GM13976 (cell line): ENCODE results near the gene DNAJC21.

Experiments
- DNase-seq: peaks from one replicate; pipeline ENCODE4 v3.0.0; 2012; ENCODE audit warnings: low spot score
- CTCF ChIP-seq: IDR thresholded peaks from 2 replicates; pipeline ENCODE4 v1.5.1; 2012; ENCODE audit warnings: borderline replicate concordance, mild to moderate bottlenecking; ENCODE audit not compliant: insufficient read depth; ENCODE audit errors: extremely low read depth, missing control alignments, control extremely low read depth
- in situ Hi-C: fragments of 300-500 bp; cut with MboI; formaldehyde crosslinking; loops from one replicate; pipeline ENCODE4 v1.12.0; 2022; ENCODE audit warnings: low sequenced_read_pairs, mixed read lengths, inconsistent platforms; ENCODE audit not compliant: unreplicated experiment

The DNAJC21 gene

GRCh38 chr5:34928267-34928666 lies 1.1 kb upstream of the DNAJC21 start:
- in situ Hi-C loops, result no loop called here
- no peak for DNase-seq
- TF ChIP-seq CTCF, result no peak

DNA sequence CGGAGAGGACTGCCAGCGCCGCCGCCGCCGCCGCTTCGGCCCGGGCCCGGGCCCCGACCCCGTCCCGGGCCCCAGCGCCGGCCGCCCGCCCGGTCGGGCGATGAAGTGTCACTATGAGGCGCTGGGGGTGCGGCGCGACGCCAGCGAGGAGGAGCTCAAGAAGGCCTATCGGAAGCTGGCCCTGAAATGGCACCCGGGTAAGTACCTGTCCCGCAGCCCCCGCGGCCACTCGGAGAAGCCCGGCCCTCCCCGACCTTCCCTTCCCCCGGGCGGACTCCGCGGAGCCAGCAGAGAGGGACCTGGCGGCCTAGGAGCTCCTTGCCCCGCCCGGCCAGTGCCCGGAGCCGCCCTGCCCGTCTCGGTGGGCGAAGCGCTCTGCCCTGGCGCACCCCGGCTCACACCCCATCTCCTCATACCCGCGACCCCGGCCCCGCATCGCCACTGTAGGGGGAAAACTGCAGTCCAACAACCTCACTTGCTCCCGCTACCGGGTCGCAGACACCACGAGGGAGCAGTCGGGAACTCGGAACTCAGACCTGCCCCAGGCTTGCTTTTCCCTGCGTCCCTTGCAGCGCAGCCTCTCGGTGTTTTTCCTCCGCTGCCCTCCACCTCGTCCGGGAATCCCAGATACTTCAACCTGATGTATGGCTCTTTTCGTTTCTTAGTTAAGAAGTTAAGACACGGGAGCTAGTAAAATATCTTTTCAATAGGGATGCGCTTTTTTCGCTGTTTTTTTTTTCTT lies 532 bp downstream of the DNAJC21 start:
- peak; percentile 90 for DNase-seq
- TF ChIP-seq CTCF, result no peak

DNA sequence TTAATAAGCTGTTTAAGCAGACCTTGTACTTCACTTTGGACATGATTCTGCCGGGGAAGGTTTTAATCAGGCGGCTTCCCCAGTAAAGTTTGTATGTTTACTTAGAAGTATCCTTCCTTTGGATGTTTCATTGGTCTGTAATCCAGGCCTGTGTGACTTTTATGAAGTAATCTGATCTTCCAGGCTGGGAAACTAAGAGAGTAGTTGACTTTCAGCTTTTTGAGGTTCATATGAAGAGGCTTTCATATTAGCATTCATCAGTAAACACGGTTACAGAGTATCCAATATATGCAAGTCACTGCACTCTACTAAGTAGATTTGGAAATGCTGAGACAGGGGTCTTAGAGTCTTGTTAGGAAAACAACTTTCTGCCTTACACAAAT lies 1.1 kb downstream of the DNAJC21 start:
- no peak for TF ChIP-seq CTCF
- in situ Hi-C loops, result no loop called here
- no peak for DNase-seq

More for the DNA sequence above, 532 bp downstream of the DNAJC21 start:
- in situ Hi-C loops, result no loop called here

GRCh38 chr5:34930870-34931269 lies 1.5 kb downstream of the DNAJC21 start:
- in situ Hi-C loops, result no loop called here
- no peak for TF ChIP-seq CTCF
- no peak for DNase-seq

GRCh38 chr5:34932947-34933346 lies 3.6 kb downstream of the DNAJC21 start:
- DNase-seq, result no peak
- in situ Hi-C loops, result no loop called here
- TF ChIP-seq CTCF, result no peak

DNA sequence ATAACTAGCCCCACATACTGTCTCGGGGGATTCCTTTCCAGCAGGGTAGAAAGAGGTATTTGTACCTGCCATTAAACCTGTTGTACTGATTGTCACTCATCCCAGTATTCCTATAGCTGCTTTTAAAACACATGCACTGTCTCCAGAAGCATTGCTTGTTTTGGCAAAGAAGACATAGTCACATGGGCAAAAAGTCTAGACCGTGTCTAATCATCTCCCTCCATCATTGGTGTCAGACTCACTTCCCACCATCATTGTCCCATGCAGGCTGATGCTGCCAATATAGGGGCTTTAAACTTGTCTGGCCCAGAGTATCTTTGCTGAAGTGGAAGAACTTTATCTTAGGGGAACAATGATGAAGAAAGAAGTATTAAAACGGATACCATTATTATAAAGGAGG lies 12.6 kb downstream of the DNAJC21 start:
- no peak for DNase-seq
- in situ Hi-C loops, result no loop called here
- no peak for TF ChIP-seq CTCF

DNA sequence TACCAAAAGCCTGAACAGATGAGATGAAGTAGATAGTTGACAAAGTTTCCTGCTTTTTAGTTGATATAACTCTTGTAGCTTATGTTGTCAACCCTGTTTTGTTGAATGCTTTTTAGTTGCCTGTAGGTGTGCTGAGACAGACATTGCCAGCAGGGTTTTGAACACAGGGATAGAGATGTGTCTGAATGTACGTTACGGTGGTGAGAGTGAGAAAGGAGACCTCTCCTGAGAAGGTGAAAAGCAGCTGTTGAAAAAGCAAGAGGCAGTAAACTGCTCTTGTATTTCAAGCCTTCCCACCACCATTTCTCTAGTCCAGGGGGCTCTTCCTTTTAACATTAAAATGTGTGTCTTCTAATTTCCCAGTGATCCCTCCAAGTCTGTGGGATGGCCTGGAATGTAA lies 14.7 kb downstream of the DNAJC21 start:
- in situ Hi-C loops, result no loop called here
- TF ChIP-seq CTCF, result no peak
- no peak for DNase-seq
